K562 treated with DMSO at 1 percent for 4 hours (cell line): ENCODE measurements around the gene MSGN1. TPM values are rescaled to one million over a fixed set of nuclear protein-coding genes. Genes with fewer than 3 reads are reported as not detected.

Experiments used
- total RNA-seq: library from RNA; unstranded; fragments of 300-600 nt; gene quantifications from 2 replicates; pipeline ENCODE4 v1.2.3, GENCODE V29; 2022; ENCODE audit not compliant: insufficient read depth

The MSGN1 gene, protein sequence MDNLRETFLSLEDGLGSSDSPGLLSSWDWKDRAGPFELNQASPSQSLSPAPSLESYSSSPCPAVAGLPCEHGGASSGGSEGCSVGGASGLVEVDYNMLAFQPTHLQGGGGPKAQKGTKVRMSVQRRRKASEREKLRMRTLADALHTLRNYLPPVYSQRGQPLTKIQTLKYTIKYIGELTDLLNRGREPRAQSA
- total RNA-seq = not detected in 2 replicates

GRCh38 chr2:17816396-17817245, at the start of gene MSGN1:
Gene MSGN1, plus strand, starts transcription at chr2:17816460. Its CDS starts 59 bp downstream, at chr2:17816519.

Other genes with a start within 250 kb of the MSGN1 start
- 16.8 and 18.8 TPM in 2 replicates for gene SMC6, start 62.6 kb upstream of the MSGN1 start, total RNA-seq
- 2.1 and 3.7 TPM in 2 replicates for gene GEN1, start 62.3 kb upstream of the MSGN1 start, total RNA-seq
- gene KCNS3, start 62.2 kb downstream of the MSGN1 start, total RNA-seq = 0.71 TPM in 1 of 2 replicates, not detected in the other